T-helper 17 cell (primary cell): ENCODE results near the gene PRKCB. TPM values are rescaled to one million over a fixed set of nuclear protein-coding genes. Genes with fewer than 3 reads are reported as not detected.

Experiments used
- ATAC-seq: fragments of 150-1000 bp; cut with Tn5 transposase; 2 replicates; pipeline ENCODE4 v1.10.0; 2021; ENCODE audit warnings: mild to moderate bottlenecking, moderate library complexity
- DNase-seq, 3 donors: peaks; one replicate each; pipeline versions ENCODE4 v3.0.0 to v3.0.0-alpha.2; 2020 to 2021
- H3K9me3 ChIP-seq: one replicate; pipeline ENCODE4 v1.7.0; 2013; ENCODE audit warnings: low read length, mild to moderate bottlenecking; ENCODE audit not compliant: control insufficient read depth, poor library complexity, severe bottlenecking
- H3K27ac Mint-ChIP-seq: one replicate; pipeline ENCODE4 v1.8.0; 2022; ENCODE audit warnings: mild to moderate bottlenecking, moderate library complexity, mixed read lengths
- H3K27me3 Mint-ChIP-seq: one replicate; pipeline ENCODE4 v1.8.0; 2022; ENCODE audit warnings: mixed read lengths
- H3K36me3 Mint-ChIP-seq: one replicate; pipeline ENCODE4 v1.8.0; 2022; ENCODE audit warnings: low read depth, mixed read lengths
- H3K4me1 Mint-ChIP-seq: one replicate; pipeline ENCODE4 v1.8.0; 2022; ENCODE audit warnings: mild to moderate bottlenecking, mixed read lengths
- H3K4me3 Mint-ChIP-seq: one replicate; pipeline ENCODE4 v1.8.0; 2022; ENCODE audit warnings: mild to moderate bottlenecking, moderate library complexity, mixed read lengths
- total RNA-seq, 4 donors: library from RNA in 2 of 4; stranded (reverse) in 2 of 4; gene quantifications; one replicate each; pipeline ENCODE4 v1.2.3 and lab custom pipeline; 2022 to 2026

PRKCB gene
- total RNA-seq, 2 donors from 2014 or later = 122 to 137 TPM

DNA sequence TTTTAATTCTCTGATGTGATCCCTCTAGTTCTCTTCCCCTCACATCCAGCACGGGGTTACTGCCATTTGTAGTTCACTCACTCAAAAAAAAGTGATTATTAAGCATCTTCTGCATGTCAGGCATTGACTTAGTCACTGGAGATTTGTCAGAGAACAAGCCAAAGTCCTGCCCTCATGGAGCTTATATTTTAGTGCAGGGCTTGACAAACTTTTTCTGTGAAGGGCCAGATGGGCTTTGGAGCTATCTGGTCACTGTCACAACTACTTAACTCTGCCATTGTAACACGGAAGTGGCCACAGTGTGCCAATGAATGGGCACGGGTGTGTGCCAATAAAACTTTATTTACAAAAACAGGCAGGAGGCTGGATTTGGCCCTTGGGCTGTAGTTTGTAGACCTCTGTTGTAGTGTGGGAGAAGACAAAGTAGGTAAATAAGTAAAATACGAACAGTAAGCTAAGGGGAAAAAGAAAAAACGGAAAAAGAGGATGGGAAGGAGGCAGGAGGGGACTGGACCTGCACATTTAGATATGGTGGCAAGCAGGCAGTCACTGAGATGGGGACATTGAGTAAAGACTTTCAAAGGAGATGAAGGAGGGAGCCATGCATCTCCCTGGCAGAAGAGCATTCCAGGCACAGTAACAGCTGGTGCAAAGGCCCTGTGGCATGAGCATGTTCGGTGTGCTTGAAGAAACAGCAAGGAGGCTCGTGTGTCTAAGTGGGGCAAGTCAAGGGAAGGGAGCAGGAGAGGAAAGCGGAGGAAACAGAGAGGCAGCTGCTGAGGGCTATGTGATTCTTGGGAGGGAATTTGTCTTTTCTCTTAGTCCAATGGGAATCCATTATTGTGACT is 217.5 kb downstream of the PRKCB start:
- H3K27me3 Mint-ChIP-seq = no peaks in the 10 kb centered on the region
- H3K4me3 Mint-ChIP-seq = no peak overlapping the region
- peaks cover 15% of the 10 kb centered on the region for H3K36me3 Mint-ChIP-seq
- H3K9me3 ChIP-seq = no peaks in the 10 kb centered on the region
- peaks cover 43% of the 10 kb centered on the region for H3K4me1 Mint-ChIP-seq
- H3K27ac Mint-ChIP-seq = peak overlapping the region; percentile 51
- DNase-seq (no peak), ATAC-seq (no peak)

DNA sequence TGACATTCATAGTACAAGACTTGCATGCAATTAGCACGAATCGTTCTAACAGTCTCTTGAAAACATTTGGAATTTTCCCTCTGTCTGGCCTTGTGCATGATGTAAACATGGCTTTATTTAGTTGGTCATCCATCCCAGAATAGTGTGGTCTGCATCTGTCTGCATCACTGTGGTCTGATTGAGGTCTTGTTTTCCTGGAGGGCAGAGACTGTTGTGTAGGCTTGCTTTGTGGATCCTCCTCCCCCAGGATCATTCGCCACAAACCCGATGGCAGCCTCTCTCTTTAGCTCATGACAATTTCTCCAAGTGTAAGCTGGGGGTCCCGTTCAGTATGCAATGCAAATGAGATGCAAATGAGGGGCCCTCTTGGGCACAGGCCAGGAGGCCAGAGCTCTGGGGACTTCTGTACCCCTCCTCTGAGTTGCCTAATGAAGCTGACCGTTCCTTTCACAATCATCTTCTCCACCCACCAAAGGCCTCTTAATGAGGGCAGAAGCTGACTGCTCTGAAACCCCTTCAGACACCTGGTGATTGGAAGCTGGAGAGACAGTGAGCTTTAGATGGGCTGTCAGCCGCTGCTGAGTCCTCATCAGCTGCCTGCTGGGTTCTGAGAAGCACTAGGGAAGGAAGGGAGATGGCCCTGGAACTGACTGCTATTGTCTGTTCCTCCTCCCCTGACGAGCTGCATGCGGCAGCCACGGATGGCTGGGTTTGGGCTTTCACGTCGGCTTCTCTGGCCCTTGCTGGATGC is 219.1 kb downstream of the PRKCB start:
- no peak overlapping the region for H3K27ac Mint-ChIP-seq
- peaks cover 39% of the 10 kb centered on the region for H3K4me1 Mint-ChIP-seq
- no peak for ATAC-seq
- H3K9me3 ChIP-seq = no peaks in the 10 kb centered on the region
- no peak for DNase-seq
- peaks cover 21% of the 10 kb centered on the region for H3K36me3 Mint-ChIP-seq
- H3K4me3 Mint-ChIP-seq = no peak overlapping the region
- no peaks in the 10 kb centered on the region for H3K27me3 Mint-ChIP-seq

DNA sequence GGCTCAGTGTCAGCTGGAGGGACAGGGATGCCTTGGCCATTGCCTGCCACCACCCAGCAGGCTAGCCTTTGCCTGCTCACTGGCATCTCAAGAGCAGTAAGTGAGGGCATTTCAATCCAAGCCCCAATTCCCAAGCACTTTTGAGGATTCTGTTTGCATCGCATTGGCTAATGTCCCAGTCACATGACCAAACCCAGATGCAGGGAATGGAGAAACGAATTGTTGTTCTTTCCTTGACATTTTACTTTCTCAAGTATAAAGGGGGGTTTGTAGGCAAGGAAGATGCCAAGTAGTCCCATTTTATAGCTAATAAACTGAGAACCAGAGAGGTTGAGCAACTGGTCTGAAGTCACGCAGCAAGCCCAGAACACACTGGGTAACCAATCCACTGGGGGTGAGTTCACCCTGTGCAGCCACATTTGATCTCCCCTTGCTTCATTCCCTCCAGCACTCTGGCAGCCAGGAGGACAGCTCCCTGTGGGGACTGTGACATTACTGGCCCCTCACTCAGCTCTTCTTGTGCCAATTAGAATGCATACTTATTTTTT is 226.6 kb downstream of the PRKCB start:
- Mint-ChIP-seq H3K27ac (no peak overlapping the region), H3K27me3 (no peaks in the 10 kb centered on the region), H3K36me3 (peaks cover 17% of the 10 kb centered on the region), H3K4me3 (no peak overlapping the region), H3K4me1 (peaks cover 29% of the 10 kb centered on the region)
- ATAC-seq = no peak
- DNase-seq = no peak
- no peaks in the 10 kb centered on the region for H3K9me3 ChIP-seq

DNA sequence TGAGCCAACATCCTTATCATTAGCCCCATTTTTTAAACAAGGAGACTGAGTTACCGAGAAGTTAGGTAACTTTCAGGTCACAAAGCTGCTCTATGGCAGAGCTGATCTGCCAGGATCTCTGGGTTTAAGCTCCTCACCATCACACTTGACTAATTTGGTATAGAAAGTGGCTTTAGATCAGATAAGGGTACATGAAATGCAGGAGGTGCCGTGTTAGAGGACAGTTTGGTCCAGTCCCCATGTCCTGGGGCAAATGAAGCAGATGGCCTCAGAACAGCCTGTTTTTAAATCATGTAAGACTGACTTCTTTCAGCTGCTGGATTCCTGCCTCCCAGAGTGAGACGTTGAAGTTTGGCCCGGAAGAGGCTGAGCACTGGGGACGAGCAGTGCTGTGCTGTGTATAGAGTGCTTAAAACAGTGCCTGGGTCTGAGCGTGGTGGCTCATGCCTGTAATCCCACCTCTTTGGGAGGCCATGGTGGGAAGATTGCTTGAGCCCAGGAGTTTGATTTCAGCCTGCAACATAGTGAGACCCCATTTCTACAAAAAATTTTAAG is 233.3 kb downstream of the PRKCB start:
- no peaks in the 10 kb centered on the region for H3K9me3 ChIP-seq
- H3K4me1 Mint-ChIP-seq = peaks cover 49% of the 10 kb centered on the region
- H3K27me3 Mint-ChIP-seq = no peaks in the 10 kb centered on the region
- no peak overlapping the region for H3K27ac Mint-ChIP-seq
- DNase-seq (no peak), ATAC-seq (no peak)
- no peaks in the 10 kb centered on the region for H3K36me3 Mint-ChIP-seq
- no peak overlapping the region for H3K4me3 Mint-ChIP-seq

DNA sequence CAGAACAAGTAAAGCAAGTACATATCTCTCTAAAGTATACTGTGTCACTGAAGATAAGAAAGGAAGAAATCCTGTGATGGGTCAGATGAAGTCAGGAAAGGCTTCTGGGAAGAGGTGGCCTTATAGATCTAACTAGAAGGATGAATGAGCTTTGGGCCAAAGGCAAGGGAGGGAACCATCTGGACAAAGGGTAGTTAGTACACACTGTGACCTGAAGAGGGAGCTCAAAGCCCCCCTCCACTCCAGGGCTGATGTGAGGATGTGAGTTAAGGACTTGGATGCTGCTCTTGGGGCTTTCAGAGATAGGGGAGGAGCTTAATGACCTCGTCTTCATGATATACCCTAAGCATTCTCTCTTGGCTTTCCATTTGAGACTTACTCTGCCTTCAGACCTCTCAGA is 235.1 kb downstream of the PRKCB start:
- DNase-seq = peak in 1 of 3 donors; percentile 12
- Mint-ChIP-seq H3K4me1 (peaks cover 51% of the 10 kb centered on the region), H3K27me3 (no peaks in the 10 kb centered on the region), H3K4me3 (no peak overlapping the region), H3K27ac (peak overlapping the region; percentile 74), H3K36me3 (no peaks in the 10 kb centered on the region)
- H3K9me3 ChIP-seq = no peaks in the 10 kb centered on the region
- ATAC-seq = peak; percentile 79

DNA sequence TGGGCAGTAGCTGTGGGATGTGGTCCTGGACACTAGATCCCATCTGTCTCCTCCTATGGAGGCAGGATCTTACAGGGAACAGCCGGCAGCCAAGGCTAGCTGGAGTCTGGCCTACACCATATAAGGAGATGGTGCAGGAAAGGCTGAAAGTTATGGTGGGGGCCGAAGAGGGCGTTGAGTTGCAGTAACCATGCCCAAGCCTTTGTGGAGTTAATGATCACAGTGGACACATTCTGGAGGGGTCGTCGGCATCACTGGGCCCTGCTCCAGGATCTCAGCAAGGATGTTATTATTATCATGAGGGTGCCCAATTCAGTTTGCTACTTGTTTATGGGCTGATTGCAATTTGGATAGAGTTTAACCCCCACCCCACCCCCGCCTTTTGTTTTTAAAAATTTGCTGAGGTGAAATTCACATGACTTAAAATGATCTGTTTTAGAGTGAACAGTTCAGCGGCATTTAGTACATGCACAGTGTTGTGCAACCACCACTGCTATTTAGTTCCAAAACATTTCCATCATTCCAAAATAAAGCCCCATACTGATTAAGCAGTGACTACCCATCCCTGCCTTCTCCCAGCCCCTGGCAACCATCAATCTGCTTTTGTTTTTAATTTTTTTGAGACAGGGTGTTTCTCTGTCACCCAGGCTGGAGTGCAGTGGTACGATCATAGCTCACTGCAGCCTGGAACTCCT is 236.0 kb downstream of the PRKCB start:
- H3K4me3 Mint-ChIP-seq = peak overlapping the region; percentile 88

DNA sequence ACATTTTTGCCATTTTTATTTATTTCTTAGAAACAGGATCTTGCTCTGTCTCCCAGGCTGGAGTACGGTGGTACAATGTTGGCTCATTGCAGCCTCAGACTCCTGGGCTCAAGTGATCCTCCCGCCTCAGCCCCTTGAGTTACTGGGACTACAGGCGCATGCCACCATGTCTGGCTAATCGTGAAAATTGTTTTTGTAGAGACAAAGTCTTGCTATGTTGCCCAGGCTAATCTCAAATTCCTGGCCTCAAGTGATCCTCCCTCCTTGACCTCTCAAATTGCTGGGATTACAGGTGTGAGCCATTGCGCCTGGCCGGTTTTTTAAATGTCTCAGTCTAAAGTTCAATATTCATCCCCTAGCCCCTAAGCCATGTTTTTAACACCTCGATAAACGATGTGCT is 237.5 kb downstream of the PRKCB start:
- ATAC-seq (no peak), DNase-seq (no peak)
- peak overlapping the region; percentile 96 for H3K27ac Mint-ChIP-seq
- H3K36me3 Mint-ChIP-seq = no peaks in the 10 kb centered on the region
- H3K27me3 Mint-ChIP-seq = no peaks in the 10 kb centered on the region
- no peaks in the 10 kb centered on the region for H3K9me3 ChIP-seq
- peaks cover 54% of the 10 kb centered on the region for H3K4me1 Mint-ChIP-seq
- H3K4me3 Mint-ChIP-seq = no peak overlapping the region

More for the DNA sequence above, 236.0 kb downstream of the PRKCB start:
- peaks cover 50% of the 10 kb centered on the region for H3K4me1 Mint-ChIP-seq
- H3K9me3 ChIP-seq = no peaks in the 10 kb centered on the region
- no peak for ATAC-seq
- H3K27me3 Mint-ChIP-seq = no peaks in the 10 kb centered on the region
- H3K36me3 Mint-ChIP-seq = no peaks in the 10 kb centered on the region
- no peak for DNase-seq
- H3K27ac Mint-ChIP-seq = no peak overlapping the region

DNA sequence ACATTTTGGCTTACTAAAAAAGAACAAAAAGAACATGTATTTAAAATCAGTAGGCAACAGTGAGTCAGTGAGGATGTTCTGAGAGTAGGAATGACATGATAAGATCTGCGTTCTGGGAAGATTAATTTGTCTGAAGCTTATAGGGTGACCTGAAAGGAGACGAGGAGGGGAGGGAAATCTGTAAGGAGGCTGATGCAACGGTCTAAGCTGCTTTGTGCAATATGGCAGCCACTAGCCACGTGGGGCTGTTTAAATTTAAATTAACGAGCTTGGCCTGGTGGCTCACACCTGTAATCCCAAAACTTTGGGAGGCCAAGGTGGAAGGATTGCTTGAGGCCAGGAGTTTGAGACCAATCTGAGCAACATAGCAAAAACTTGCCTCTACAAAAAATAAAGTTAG is 238.8 kb downstream of the PRKCB start:
- Mint-ChIP-seq H3K27me3 (no peaks in the 10 kb centered on the region), H3K4me1 (peaks cover 51% of the 10 kb centered on the region), H3K27ac (no peak overlapping the region)

DNA sequence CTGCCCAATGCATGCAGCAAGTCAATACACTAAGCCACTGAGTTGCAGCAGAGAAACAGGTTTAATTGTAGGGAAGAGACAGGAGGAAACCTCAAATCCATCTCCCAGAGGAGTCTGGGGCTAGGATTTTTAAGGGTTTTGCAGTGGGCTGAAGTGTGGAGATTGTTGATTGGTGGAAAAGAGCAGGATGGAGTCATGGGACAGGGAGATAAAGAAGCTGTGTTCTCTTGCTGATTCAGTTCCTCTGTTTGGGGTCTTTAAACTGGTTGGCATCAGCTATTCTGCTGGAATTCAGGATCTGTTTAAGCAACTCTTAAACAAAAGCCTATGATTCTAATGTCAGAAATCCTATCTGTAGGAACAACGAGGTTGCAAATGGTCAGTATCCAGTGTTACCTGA is 239.5 kb downstream of the PRKCB start:
- no peak for DNase-seq
- no peak for ATAC-seq
- H3K9me3 ChIP-seq = no peaks in the 10 kb centered on the region
- Mint-ChIP-seq H3K4me1 (peaks cover 53% of the 10 kb centered on the region), H3K27ac (no peak overlapping the region), H3K36me3 (no peaks in the 10 kb centered on the region), H3K4me3 (peak overlapping the region; percentile 59), H3K27me3 (no peaks in the 10 kb centered on the region)

More for the DNA sequence above, 238.8 kb downstream of the PRKCB start:
- ATAC-seq (no peak), DNase-seq (no peak)
- no peaks in the 10 kb centered on the region for H3K9me3 ChIP-seq
- no peaks in the 10 kb centered on the region for H3K36me3 Mint-ChIP-seq
- H3K4me3 Mint-ChIP-seq = no peak overlapping the region

DNA sequence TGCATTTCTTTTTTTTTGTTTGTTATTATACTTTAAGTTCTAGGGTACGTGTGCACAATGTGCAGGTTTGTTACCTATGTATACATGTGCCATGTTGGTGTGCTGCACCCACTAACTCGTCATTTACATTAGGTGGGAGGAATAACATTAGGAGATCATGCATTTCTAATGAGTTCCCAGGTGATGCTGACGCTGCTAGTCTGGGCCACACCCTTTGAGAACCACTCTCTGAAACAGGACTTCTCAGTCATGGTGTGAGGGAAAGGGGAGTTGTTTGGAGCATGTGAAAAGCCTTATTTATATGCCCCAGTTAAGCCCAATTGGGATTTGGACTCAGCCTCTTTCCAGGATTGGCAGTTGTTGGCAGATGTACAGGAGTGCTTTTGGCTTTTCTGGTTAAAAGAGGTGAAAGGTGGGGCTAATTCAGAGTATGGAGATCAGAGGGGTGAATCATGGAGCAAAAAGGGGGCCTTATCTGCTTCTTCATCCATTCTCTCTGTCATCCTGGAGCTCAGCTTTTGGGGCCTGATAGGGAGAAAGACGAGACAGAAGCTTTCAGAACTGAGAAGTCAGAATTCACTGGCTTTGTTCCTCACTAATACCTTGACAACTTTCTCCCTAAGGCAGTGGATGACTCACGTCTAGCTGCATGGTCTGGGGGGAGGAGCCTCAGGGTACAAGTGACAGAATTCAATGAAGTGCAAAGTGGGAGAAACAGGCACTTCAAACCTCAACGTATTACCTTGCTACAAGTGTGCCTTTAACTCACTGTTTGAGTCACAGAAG is 240.3 kb downstream of the PRKCB start:
- no peaks in the 10 kb centered on the region for H3K9me3 ChIP-seq
- Mint-ChIP-seq H3K4me1 (peaks cover 49% of the 10 kb centered on the region), H3K27me3 (no peaks in the 10 kb centered on the region), H3K36me3 (no peaks in the 10 kb centered on the region), H3K27ac (peak overlapping the region; percentile 14), H3K4me3 (no peak overlapping the region)
- no peak for DNase-seq
- ATAC-seq = no peak

DNA sequence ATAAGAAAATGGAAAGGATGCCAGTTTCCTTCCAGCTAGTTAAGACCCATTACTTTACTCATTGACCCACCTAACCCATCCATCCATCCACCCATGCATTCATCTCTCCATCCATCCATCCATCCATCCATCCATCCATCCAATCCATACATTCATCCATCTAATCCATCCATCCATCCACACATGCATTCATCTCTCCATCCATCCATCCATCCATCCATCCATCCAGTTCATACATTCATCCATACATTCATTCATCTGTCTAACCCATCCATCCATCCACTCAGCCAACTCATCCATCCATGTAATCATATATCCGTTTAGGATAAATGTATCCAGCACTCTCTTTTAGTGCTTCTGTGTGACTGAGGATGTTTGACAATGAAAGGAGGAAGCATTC is 241.5 kb downstream of the PRKCB start:
- H3K4me3 Mint-ChIP-seq = no peak overlapping the region
- no peaks in the 10 kb centered on the region for H3K9me3 ChIP-seq
- no peaks in the 10 kb centered on the region for H3K27me3 Mint-ChIP-seq
- H3K4me1 Mint-ChIP-seq = peaks cover 41% of the 10 kb centered on the region
- H3K36me3 Mint-ChIP-seq = no peaks in the 10 kb centered on the region
- no peak for ATAC-seq
- no peak for DNase-seq
- no peak overlapping the region for H3K27ac Mint-ChIP-seq

DNA sequence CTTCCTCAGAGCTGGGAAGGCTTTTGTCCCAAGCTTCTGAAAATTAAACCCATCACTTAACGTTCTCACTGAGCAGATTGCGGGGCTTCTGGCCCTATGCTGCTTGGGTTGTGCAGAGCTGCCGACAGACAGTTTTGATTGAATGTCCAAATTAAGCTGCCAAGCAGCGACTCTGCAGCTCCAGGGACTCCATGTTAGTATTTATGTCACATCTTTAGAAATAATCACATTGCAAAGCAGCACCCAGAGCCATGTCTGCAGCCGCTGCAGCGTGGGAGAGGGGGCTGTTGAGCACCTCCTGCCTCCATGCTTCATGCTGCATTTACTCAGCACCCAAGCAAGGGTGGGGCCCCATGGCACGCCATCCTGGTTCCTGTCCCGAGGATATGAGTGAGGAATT is 242.2 kb downstream of the PRKCB start:
- no peak overlapping the region for H3K4me3 Mint-ChIP-seq
- H3K27me3 Mint-ChIP-seq = no peaks in the 10 kb centered on the region
- DNase-seq (no peak), ATAC-seq (no peak)
- peaks cover 35% of the 10 kb centered on the region for H3K4me1 Mint-ChIP-seq
- no peaks in the 10 kb centered on the region for H3K36me3 Mint-ChIP-seq
- no peak overlapping the region for H3K27ac Mint-ChIP-seq
- no peaks in the 10 kb centered on the region for H3K9me3 ChIP-seq
